Natural killer cell (primary cell): Measurements from ENCODE around the gene CSH2. TPM values are rescaled to one million over a fixed set of nuclear protein-coding genes. Genes with fewer than 3 reads are reported as not detected.

Experiments
- ATAC-seq, 3 donors: fragments of 150-1000 bp in 2 of 3; fragments of 200-7000 bp in 1 of 3; cut with Tn5 transposase; 1 replicate in 1 of 3; 2 replicates in 2 of 3; pipeline ENCODE4 v1.10.0; 2021; ENCODE audit warnings: mild to moderate bottlenecking in 2 of 3, moderate library complexity in 2 of 3
- DNase-seq, 2 donors: peaks; one replicate each; pipeline versions ENCODE4 v3.0.0 to v3.0.0-alpha.2; 2013 to 2021; ENCODE audit warnings: mixed read lengths in 1 of 2
- H3K27ac ChIP-seq: one replicate; pipeline ENCODE4 v1.5.1; 2013; ENCODE audit warnings: mild to moderate bottlenecking, low read length
- H3K27me3 ChIP-seq: one replicate; pipeline ENCODE4 v1.6.1; 2013; ENCODE audit warnings: low read length; ENCODE audit not compliant: control insufficient read depth, insufficient read depth
- H3K36me3 ChIP-seq: one replicate; pipeline ENCODE4 v1.6.1; 2013; ENCODE audit warnings: low read length; ENCODE audit not compliant: control insufficient read depth, insufficient read depth
- H3K4me1 ChIP-seq: one replicate; pipeline ENCODE4 v1.6.1; 2013; ENCODE audit warnings: low read length; ENCODE audit not compliant: control insufficient read depth, insufficient read depth
- H3K4me3 ChIP-seq: one replicate; pipeline ENCODE4 v1.5.1; 2013; ENCODE audit warnings: low read length
- H3K9me3 ChIP-seq: one replicate; pipeline ENCODE4 v1.6.1; 2013; ENCODE audit warnings: low read length; ENCODE audit not compliant: control insufficient read depth, insufficient read depth
- H3K27ac Mint-ChIP-seq, 2 donors: one replicate each; pipeline ENCODE4 v1.8.0; 2022; ENCODE audit warnings: mild to moderate bottlenecking in 2 of 2, mixed read lengths in 2 of 2, moderate library complexity in 1 of 2
- H3K27me3 Mint-ChIP-seq, 2 donors: one replicate each; pipeline ENCODE4 v1.8.0; 2022; ENCODE audit warnings: low read depth in 2 of 2, mixed read lengths in 2 of 2
- H3K36me3 Mint-ChIP-seq: one replicate; pipeline ENCODE4 v1.8.0; 2022; ENCODE audit warnings: mixed read lengths
- H3K4me1 Mint-ChIP-seq, 2 donors: one replicate each; pipeline ENCODE4 v1.8.0; 2022; ENCODE audit warnings: mixed read lengths in 2 of 2
- H3K4me3 Mint-ChIP-seq: one replicate; pipeline ENCODE4 v1.8.0; 2022; ENCODE audit warnings: mild to moderate bottlenecking, moderate library complexity, mixed read lengths
- H3K9me3 Mint-ChIP-seq, 2 donors: one replicate each; pipeline ENCODE4 v1.8.0; 2022; ENCODE audit warnings: mixed read lengths in 2 of 2
- CTCF ChIP-seq: fragments of 200-600 bp; IDR thresholded peaks from one replicate; pipeline ENCODE4 v1.8.0; 2022; ENCODE audit warnings: antibody characterized with exemption
- WGBS: methylation state at CpG from one replicate; pipeline ENCODE4 v1.1.7; 2013; ENCODE audit warnings: missing lambda C conversion rate; ENCODE audit not compliant: insufficient coverage; 5-methylcytosine and 5-hydroxymethylcytosine counted together
- intact Hi-C: fragments of 100-400 bp; cut with micrococcal nuclease; formaldehyde crosslinking; loops from one replicate; pipeline ENCODE4 v1.14.2; 2022
- total RNA-seq, 4 donors: library from RNA; stranded (reverse); fragments of 120-200 nt in 1 of 4; gene quantifications; one replicate each; pipeline versions ENCODE4 v1.2.3 to v1.2.4, GENCODE V29; 2013 to 2022

Gene CSH2
- total RNA-seq, 3 donors from 2014 or later (not counting 1 experiment from before 2014, with no cell fraction given): not detected

- intact Hi-C loops: loop anchor here (1.0 to 2.0 kb wide), 3 partner anchors 16 to 128 kb away; partner anchors contain the start of gene CCDC47
- Mint-ChIP-seq H3K4me3 (peak within 1 kb of the TSS; percentile 99), H3K36me3 (peaks cover 9% of the 10 kb centered on the region), H3K27ac (peak within 1 kb of the TSS; percentile 96 to 99), H3K27me3 (no peaks in the 10 kb centered on the region), H3K4me1 (peaks cover 30 to 55% of the 10 kb centered on the region in 2 donors), H3K9me3 (no peaks in the 10 kb centered on the region)
- Histone ChIP-seq H3K27ac (peak within 1 kb of the TSS; percentile 91), H3K4me3 (peak within 1 kb of the TSS; percentile 78), H3K9me3 (no peaks in the 10 kb centered on the region), H3K4me1 (peaks cover 35% of the 10 kb centered on the region), H3K36me3 (peaks cover 66% of the 10 kb centered on the region), H3K27me3 (no peaks in the 10 kb centered on the region)
- under 1% methylated on average over 58 of the region's 58 CpGs for WGBS
- peak; percentile 47 for TF ChIP-seq CTCF
- peak; percentile 89 to 98 for DNase-seq
- peak; percentile 89 to 97 (median 93) for ATAC-seq
Observed at GRCh38 chr17:63827002-63827800, 46.3 kb downstream of the CSH2 start, which contains the start of the genes FTSJ3 and PSMC5. Gene FTSJ3, minus strand, starts transcription at chr17:63827663. Its CDS starts 761 bp downstream, at chr17:63826902. Gene PSMC5, plus strand, starts transcription at chr17:63827431. Its CDS starts 60 bp downstream, at chr17:63827491.

- intact Hi-C loops: loop anchor here (1.0 to 2.0 kb wide), 3 partner anchors 17 to 128 kb away; partner anchors contain the start of gene CCDC47
- Histone ChIP-seq H3K4me1 (peaks cover 33% of the 10 kb centered on the region), H3K36me3 (peaks cover 65% of the 10 kb centered on the region), H3K27me3 (no peaks in the 10 kb centered on the region), H3K4me3 (peak overlapping the region; percentile 78), H3K9me3 (no peaks in the 10 kb centered on the region), H3K27ac (peak overlapping the region; percentile 91)
- peaks cover 36 to 60% of the 10 kb centered on the region in 2 donors for H3K4me1 Mint-ChIP-seq
- ATAC-seq: peak; percentile 6 to 13 (median 9)
- peak in 1 of 2 donors; percentile 36 for DNase-seq
- WGBS: under 1% methylated on average over 31 of the region's 31 CpGs
- no peaks in the 10 kb centered on the region for H3K27me3 Mint-ChIP-seq
- peaks cover 15% of the 10 kb centered on the region for H3K36me3 Mint-ChIP-seq
- peak overlapping the region; percentile 99 for H3K4me3 Mint-ChIP-seq
- no peak for TF ChIP-seq CTCF
- no peaks in the 10 kb centered on the region for H3K9me3 Mint-ChIP-seq
- H3K27ac Mint-ChIP-seq: peak overlapping the region; percentile 96 to 99
Observed at GRCh38 chr17:63826468-63827001, 46.9 kb downstream of the CSH2 start.

- Histone ChIP-seq H3K36me3 (peaks cover 62% of the 10 kb centered on the region), H3K27me3 (no peaks in the 10 kb centered on the region), H3K4me3 (no peak overlapping the region), H3K9me3 (no peaks in the 10 kb centered on the region), H3K27ac (no peak overlapping the region), H3K4me1 (peaks cover 29% of the 10 kb centered on the region)
- Mint-ChIP-seq H3K27ac (peak overlapping the region; percentile 7 to 61), H3K4me1 (peaks cover 38 to 60% of the 10 kb centered on the region in 2 donors), H3K27me3 (no peaks in the 10 kb centered on the region), H3K4me3 (no peak overlapping the region), H3K36me3 (peaks cover 15% of the 10 kb centered on the region), H3K9me3 (no peaks in the 10 kb centered on the region)
- TF ChIP-seq CTCF: no peak
- no peak for DNase-seq
- 89% methylated on average over 7 of the region's 9 CpGs for WGBS
- intact Hi-C loops: no loop called here
- ATAC-seq: no peak
Observed at GRCh38 chr17:63824362-63824761, 49.1 kb downstream of the CSH2 start.
